Ramos (cell line): ENCODE results near the gene ZHX3.
"Not testable (repeated sequence)": the region's sequence is repeated elsewhere in the genome, so short reads cannot be mapped to it uniquely, and the experiment has no call there.

Experiments
- in situ Hi-C: fragments of 300-500 bp; cut with MboI; formaldehyde crosslinking; loops from one replicate; pipeline ENCODE4 v1.14.3; 2022; ENCODE audit warnings: low sequenced_read_pairs; ENCODE audit not compliant: unreplicated experiment

Gene ZHX3

DNA sequence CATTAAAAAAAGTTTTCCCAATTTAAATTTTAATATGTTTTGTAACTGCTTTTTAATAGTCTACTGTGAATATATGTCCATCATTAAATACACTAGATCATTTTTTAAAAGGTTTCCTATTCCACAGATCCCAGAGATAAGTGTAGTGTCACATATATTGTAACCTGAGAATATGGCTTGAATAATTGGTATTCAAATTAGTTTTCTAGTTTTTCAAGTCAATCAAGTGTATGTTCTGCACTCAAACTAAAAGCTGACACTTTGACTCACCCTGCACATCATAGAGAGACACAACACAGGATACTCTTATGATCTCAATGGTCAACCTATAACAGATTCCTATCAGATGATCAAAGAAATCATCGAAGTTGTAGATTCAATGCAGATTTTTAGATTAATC is 49.1 kb downstream of the ZHX3 start:
- in situ Hi-C loops = no loop called here

DNA sequence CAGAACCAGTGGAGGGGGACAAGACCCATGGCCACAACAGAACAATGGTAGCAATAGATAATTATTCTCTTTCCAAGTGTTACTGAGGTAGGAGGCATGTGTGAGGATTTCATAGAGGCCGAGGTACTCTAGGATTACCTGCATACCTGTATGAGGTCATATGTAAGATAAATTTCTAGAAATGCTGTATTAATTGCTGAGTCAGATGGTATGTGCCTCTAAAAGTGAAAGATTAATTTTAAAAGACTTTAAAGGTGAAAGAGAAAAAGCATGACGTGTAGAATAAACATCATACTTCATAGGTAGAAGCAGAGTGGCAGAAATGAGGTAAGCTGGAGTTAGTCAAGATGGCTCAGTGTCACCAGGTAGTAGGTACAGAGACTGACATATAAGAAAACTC is 51.6 kb downstream of the ZHX3 start:
- in situ Hi-C loops = no loop called here

DNA sequence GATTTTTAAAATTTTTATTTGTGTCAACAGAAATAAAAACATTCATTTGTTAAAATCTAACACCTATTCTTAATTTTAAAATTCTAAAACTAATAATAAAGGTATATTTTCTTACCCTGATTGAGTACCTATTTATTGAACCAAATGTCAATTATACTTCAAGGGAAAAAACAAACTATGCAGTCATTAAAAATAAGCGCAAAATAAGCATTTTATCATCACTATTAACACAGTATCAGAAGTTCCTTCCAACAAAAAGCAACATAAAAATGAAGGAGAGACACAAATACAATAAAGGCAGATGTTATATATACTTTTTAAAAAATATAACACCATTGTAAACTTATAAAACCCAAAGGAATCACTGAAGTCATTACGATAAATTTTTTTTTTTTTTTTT is 52.7 kb downstream of the ZHX3 start:
- in situ Hi-C loops = no loop called here

DNA sequence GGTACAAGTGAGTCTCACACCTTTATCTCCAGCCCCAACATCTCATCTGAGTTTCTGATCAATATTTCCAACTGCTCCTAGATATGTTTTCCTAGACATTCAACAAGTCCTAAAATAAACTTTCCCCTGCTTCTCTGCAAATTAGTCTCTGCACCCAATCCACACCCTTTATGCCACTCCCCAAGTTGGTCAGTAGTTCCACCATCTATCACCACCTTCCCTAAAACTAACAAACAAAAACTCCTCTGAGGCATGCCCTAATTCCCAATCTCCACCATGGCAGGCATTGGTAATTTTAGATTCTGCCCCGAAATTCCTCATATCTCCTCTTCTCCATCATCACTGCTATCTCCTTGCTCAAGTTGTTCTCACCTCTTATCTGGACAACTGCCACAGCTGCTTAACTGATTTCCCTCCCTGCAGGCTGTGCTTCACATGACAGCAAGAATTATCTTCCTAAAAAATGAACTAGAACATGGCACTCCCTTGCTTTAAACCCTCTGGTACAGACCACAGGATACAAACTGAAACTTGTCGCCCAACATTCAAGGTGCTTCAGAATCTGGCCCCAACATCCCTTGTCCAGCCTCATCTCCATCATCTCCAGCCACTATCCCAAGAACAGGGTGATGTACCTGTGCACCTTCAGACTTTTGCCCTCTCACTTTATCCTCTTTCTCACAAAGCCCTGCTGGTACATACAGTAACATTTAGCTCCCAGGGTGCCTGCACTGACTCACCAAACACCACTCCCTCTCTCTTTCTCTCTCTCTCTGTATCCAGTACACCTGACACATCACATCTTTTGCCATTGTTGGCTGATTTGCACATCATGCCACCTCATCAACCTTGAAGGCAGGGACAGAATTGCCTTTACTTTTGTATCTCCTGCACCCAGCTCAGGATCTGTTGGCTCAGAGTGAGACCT is 55.5 kb downstream of the ZHX3 start:
- in situ Hi-C loops = no loop called here

DNA sequence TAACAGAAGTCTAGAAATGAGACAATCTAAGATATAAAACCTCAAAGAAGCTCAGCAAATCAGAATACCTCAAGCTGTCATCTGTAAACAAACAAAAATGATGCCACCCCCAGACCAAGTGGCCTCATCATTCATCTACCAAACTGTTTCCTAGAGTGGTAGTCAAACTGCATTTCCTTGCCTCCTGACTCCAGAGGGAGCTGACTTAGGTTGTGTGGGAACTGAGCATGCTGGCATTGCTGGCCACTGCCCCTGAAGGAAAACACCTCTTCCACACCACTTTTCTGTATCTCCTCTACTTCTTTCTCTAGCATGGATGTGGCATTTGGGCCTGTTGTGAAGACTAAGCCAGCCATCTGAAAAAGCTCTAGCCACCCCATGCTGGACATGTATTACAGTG is 56.3 kb downstream of the ZHX3 start:
- in situ Hi-C loops = no loop called here

DNA sequence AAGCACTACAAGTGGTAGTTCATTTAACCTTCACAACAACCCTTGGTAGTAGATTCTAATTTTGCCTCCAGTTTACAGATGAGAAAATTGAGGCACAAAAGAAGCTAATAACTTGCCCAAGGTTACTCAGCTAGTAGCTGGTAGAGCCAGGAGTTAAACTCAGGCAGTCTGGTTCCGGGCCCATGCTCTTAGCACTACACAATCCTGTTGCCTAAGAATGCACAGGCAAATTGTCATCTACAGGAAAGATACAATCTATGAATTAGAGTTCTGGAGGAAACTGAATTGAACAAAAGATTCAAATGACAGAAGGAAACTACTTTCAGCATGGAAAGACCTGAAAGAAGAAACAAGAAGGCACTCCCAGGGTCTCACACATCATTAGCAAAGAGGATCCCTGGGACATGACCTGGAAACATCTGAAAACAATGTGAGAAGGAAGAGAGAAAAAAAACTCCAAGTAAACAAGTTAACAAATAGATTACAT is 56.8 kb downstream of the ZHX3 start:
- in situ Hi-C loops = no loop called here

DNA sequence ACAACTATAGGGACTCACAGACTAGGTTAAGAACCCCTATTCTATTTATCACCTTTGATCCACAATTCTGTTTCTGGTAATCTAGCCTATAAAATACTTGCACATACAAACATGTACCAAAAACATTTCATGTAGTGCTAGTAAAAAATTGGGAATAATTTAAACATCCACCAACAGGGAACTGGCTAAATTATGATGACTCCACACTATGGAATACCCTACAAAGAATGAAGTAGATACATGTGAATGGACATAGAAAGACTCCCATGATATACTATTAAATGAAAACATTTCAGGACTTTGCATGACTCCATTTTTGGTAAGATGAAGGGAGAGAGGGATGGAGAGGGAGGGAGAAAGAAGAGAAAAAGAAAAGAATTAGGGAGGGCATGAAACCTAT is 58.2 kb downstream of the ZHX3 start:
- in situ Hi-C loops = no loop called here

DNA sequence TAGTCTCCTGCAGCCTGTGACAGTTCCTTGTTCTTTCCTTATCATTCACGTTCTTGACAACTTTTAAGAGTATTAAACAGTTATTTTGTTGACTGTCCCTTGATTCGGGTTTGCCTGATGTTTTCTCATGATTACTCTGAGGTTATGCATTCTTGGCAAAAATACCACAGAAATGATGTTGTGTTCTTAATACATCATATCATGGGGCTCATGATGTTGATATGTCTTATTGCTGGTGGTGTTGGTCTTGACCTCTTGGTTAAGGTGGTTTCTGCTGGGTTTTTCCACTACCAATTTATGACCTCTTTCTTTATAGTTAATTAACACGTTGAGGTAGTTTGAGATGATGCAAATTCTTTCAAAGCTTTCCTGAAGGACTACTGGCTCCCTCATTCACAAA is 59.1 kb downstream of the ZHX3 start:
- in situ Hi-C loops = no loop called here

DNA sequence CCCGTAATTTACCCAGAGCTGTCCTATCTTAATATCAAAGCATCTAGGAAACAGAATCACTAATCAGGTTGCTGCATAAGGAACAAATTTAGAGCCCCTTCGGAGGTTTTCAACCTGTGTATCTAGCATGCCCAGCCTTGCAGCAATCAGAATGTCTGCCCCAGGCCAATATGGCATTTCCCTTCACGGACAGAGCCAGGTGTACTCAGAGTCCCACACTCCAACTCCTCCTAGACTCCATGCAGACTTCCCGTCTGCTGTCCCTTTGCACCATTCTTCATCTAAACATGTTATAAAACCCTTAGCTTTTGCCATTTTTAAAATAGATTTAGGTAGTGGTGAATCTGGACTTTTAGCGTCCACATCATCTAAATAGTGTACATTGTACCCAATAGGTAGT is 61.0 kb downstream of the ZHX3 start:
- in situ Hi-C loops = no loop called here

DNA sequence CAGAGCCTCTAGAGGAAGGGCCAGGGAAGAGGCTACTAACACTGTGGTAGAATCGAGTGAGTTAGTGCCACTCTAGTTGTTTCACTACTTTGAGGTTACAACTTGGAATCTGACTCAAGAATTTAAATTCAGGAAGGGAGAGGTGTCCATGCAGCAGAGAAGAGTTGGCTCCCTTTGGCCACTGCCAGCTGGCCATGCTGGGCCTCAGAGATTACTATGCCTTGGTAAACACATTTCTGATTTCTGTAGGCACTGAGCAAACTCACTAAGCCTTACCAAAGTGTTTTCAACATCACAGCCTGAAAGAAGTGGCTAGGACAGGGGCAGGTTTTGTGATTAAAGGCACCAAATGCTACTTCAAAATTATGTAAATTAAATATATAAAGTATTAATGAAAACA is 61.9 kb downstream of the ZHX3 start:
- in situ Hi-C loops = no loop called here

DNA sequence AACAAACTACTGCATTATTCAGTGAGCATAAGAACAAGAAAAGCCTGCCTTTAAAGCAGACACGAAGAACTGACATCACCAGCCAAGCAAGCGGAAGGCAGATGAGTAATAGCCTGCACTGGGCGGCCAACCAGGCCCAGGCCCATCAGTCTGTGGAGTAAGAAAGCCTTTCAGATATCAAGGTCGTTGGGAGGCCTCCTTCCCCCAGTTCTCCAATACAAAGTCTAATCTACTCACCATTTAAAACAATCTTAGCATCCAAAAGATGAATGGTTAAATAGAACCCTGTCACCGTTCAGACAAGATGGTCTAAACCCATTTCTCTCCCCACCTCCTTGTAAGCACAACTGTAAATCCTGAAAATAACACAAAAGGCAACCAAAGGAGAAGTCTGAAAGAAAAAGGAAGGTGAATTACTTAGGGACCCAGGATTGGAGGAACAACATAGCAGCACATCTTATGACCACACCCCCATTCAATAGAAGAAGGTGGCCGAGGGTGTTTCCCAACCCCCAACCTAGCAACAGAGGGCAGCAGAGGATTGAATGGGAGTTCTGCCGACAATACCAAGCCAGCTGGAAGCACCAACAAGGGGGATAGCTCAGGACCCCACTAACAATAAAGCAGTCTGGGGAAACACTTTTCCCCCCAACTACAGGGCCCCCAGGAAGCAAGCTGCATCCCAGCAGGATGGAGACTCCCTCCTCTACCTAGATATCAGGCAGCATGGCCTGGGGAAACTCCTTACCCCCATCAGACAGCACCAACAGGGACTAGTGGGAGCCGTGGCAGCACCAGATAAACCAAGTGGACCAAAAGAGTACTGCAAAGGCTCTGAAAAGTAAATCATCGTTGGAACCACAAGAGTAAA is 67.9 kb downstream of the ZHX3 start:
- in situ Hi-C loops = no loop called here

DNA sequence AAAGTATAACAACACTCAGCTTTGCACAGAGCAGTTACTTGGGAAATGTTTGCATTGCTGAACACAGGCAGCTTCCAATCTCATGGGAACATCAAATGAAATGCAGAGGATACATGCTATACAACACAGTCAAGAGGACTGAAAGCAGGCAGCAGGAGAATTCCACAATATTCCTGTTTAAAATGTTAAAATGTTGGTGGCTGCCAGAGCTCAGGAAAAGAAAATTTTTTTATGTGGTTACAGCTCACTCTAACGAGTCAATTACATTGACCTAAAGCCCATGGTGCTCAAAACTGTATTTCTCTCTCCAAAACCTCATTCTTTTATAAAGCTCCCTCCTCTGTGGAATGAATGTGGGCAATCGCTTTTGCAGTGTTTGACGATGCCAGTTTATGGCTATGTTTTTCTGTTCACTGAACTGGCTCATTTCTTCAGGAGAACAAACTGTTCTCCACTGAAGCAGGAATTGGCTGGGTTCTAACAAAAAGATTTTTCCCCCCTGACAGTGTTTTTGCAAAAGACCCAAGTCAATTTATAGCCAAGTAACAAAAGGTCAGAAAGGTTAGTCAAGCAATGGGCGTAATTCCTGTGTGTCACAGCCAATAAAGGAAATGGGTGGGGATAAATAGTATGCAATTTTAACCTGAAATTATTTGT is 69.0 kb downstream of the ZHX3 start:
- in situ Hi-C loops = no loop called here

DNA sequence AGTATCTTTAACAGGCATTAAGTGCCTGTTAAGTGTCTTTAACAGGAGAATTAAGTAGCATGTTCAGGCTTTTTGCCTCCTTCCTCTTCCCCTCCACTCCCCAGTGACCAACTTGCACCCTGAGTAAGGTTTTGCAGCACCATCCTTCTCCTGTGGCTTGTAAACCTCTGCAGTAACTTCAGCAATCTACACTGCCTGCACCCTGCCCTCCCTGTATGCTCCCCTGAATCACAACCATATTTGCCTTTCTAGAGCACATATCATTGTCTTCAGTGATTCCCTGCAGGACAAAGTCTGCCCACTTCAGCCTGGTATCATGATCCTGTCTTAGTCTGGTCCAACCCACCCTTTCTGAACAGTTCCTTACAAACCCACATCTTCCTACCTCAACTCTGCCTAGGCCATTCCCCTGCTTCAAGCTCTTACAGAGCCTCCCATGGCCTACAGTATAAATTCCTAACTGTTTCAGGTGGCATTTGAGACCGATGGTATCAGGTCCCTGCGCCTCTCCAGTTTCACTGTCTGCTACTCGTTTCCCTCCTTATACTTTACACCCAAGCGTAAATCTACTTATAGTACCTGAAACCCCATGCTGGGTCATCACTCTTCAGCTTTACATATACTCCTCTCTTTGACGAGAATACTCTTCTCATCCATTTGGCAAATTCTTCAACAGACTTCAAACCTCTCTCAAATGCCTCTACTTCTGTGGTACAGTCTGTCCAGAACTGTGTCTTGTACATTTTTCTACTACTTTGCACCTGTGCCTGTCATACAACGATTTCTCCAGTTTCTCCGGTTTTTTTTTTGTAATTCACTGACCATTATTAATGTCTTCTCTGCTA is 69.8 kb downstream of the ZHX3 start:
- in situ Hi-C loops = no loop called here

DNA sequence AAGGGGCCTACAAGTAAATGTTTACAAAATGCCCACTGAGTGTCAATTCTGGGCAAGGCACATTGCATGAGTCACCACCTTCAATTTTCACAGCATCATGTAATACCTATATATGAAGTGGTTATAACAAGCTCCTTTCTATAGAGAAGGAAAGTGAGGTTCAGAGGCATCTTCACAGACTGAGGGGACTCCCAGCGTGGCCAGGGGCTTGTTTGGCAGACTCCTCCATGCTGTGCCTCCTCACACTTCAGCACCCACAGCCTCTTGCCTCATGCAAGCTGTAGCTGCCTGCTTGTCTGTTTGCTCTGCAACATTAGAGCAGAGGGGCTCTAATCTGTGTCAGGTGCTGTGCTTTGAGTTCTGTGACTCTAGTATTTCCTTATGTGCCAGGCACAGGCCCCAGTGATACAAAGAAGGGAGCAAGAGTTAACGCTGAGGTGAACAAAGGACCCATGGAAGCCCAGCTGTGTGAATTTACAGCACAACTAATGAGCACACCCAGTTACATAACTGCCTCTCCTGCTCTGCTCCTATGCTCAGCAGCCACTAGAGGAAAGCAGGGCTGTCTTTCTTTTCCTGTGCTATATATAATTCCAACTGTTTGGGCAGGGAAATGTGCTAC is 72.3 kb downstream of the ZHX3 start:
- in situ Hi-C loops = no loop called here

DNA sequence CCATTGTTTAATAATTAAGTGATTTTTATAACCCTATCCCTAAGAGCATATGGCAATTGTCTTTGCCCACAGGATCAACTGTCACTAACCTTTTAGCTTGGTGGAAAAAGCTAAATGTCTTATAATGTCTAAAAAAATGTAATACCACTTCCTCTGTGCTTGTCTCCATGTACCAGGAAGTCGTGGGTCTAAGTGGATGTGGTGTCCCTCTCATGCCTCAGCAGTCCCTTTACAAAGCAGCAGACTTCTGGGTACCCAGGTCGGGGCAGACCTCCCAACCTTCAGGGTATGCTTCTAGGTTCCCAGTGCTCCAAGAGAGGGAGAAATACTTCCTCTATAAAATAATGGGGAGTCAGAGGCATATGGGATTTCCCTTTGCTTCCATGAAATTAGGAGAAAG is 74.7 kb downstream of the ZHX3 start:
- in situ Hi-C loops = no loop called here

DNA sequence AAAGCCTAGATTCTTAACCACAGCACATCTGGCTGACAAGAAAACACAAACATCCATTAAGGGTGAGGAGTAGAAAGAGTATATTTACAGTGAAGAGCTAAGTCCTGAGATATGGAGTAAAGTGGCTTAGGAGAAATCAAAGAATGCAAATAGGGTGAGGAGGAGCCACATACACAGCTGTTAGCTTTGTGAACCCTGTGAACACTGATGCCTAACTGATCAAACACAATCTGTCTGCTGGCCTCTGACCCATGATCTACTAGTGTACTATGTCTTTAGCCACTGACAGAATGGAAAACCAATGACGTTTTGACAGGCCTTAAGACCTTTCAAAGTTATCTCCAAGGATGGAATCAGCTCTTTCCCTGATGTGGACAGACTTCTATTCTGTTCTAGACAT is 75.2 kb downstream of the ZHX3 start:
- in situ Hi-C loops = no loop called here

DNA sequence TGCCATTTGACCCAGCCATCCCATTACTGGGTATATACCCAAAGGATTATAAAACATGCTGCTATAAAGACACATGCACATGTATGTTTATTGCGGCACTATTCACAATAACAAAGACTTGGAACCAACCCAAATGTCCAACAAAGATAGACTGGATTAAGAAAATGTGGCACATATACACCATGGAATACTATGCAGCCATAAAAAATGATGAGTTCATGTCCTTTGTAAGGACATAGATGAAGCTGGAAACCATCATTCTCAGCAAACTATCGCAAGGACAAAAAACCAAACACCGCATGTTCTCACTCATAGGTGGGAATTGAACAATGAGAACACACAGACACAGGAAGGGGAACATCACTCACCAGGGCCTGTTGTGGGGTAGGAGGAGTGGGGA is 80.3 kb downstream of the ZHX3 start:
- in situ Hi-C loops = not testable (repeated sequence)

DNA sequence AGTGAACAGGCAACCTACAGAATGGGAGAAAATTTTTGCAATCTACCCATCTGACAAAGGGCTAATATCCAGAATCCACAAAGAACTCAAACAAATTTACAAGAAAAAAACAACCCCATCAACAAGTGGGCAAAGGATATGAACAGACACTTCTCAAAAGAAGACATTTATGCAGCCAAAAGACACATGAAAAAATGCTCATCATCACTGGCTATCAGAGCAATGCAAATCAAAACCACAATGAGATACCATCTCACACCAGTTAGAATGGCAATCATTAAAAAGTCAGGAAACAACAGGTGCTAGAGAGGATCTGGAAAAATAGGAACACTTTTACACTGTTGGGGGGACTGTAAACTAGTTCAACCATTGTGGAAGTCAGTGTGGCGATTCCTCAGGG is 80.7 kb downstream of the ZHX3 start:
- in situ Hi-C loops = not testable (repeated sequence)

DNA sequence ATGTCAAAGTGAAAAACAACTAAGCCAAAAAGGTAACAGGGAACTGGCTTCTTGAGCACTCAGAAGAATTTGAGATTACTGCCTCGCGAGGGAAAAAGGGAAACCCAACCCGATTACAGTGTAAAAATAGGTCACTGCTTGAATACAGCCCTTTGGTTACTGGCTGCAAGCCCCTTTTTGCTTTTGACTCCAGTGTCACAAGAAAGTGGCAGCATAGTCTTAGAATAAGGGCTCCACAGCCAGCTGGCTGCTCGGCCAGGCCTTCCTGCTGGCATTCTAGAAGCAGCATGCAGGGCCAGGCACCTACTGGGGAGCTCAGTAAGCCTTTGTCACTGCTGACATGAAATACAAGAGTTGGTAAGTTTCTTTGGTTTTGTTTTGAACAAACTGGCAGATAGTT is 83.0 kb downstream of the ZHX3 start:
- in situ Hi-C loops = no loop called here
